NCI-H526 (cell line): ENCODE measurements around the gene COL9A1.
A peak's percentile ranks its signal among the peaks of the same experiment; 100 is the strongest.

Experiments used
- DNase-seq, 2 experiments: peaks; one replicate each; lab custom pipeline; 2025; lab: John Stamatoyannopoulos, UW

The COL9A1 gene

GRCh38 chr6:70289299-70289698 lies 13.6 kb downstream of the COL9A1 start:
- peak in 1 of 2 experiments; percentile 4 for DNase-seq

DNA sequence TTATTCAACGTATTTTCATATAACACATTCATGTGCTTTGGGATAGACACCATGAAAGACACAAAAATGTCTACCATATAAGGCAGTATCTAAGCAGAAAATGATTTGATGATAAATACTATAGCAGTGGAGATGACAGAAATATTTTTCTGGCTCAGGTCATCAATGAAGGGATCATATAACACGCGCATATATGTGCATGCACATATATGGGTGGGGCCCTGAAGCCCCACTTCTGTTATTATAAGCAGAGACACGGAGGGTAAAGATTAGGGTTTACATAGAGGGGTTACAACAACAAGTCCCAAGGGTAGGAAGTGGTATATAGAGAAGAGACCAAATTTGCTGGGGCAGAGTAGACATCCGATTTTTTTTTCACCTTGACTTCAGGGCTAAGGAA lies 16.0 kb downstream of the COL9A1 start:
- DNase-seq = no peak

DNA sequence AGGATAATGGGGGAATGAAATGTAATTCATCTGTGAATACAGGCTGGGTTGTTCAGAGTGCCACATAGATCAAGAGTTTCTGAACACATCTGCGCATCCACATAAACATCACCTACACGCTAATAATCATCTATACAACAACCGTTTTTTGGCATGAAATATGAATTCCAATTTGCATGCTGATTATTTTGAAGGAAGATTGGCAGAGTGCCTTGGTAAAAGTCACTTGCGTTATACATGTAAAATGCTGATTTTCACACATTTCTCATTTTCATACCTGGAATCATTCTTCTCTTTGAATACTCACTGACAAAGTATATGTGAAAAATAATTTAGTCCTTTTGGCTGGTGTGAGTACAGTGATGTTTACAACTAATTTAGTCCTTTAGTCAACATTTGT lies 17.7 kb downstream of the COL9A1 start:
- DNase-seq = no peak

DNA sequence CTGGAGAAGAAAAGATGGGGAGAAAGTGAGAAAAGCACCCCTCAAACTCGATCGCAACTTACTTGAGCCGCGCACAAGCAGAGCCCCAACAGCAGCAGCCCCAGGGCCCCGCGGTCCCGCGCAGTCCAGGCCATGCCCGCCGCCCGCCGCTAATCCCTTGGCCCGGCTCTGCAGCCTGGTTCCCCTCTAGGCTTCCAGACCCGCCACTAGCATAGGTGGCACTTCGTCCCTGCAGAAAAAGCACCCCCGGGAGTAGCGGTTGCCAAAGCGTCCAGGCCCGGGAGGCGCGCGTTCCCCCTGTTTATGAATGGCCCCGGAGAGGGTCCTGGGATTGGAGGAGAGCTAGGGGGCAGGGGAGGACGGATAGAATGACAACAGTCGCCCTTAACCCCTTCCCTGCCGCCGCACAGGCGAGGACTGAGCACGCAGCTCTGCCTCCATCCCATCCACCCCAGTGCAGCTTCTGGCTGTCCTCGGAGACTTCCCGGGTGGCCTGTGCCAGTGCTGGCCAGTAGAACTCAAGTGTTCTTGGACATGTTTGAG lies 19.9 kb downstream of the COL9A1 start:
- no peak for DNase-seq

DNA sequence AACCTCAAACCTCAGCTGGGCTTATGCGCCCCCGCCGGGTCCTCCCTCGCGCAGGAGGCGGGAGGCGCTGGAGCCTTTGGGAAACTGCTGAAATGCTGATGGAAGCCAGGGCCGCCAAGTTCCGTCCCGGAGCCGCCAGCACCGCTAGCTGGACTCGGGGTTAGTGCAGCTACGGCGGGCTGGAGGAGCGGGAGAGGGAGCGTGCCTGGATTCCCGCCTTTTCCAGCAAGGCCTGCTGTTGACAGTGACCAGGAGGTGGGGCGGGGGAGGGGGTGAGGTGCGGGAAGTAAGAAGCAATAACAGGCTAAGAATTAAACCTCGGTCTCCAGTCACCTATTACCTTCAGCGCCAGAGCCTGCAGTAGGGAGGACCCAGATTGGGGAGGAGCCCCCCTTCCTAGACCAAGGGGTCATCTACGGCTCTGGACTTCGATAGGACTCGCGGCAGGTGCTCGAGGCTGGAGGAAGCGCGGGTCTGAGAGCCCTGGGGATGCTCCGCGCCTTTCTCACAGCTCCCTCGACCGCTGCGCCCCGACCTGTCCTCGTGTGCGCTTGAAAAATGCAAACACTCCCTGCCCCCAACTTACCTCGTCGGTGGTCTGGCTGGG lies 20.5 kb downstream of the COL9A1 start:
- peak in 1 of 2 experiments; percentile 3 for DNase-seq

DNA sequence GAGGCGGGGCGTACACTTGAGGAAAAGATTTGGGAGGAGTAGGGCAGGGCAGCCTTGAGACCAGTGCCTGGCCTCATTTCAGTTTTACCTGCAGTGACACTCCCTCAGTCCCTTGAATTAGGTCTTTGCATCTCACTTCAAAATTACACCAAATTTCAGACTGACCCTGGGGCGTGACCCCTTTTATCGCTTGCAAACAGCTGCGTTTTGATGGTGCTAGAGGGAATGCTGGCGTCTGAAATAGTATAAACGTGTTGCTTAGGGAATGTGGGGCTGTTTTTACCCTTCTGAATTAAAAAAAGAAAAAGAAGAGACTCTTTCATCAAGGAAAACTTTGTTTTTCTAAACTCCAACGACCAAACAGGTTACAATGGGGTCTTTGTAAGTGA lies 21.0 kb downstream of the COL9A1 start:
- DNase-seq = no peak

- no peak for DNase-seq
These were observed 22.5 kb downstream of the COL9A1 start for GRCh38 chr6:70280400-70280853.

GRCh38 chr6:70277470-70277869 lies 25.4 kb downstream of the COL9A1 start:
- no peak for DNase-seq

- DNase-seq = no peak
These were observed 28.5 kb downstream of the COL9A1 start for GRCh38 chr6:70274338-70274737.

- DNase-seq = no peak
These were observed 30.8 kb downstream of the COL9A1 start for GRCh38 chr6:70272071-70272470.

- DNase-seq = no peak
These were observed 32.4 kb downstream of the COL9A1 start for GRCh38 chr6:70270287-70271005.

DNA sequence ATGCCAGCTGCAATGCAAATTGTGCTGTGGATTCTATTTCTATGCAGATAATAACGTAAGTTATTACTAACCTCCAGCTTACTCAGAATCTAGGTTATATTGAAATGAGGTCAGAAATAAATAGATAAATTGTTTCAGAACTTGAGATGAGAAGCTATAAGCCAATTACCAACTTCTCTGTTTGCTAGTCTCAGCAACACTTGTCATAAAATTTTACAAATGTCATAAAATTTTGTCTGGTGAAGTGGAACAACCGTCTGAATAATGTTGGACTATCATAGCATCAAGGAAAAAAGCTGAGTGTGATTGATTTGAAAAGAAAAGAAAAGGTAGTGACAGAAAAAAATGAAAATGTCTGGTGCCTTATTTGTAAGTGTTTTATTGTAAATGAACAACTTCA lies 36.7 kb downstream of the COL9A1 start:
- DNase-seq = peak; percentile 72 to 74

- DNase-seq = no peak
These were observed 38.6 kb downstream of the COL9A1 start for GRCh38 chr6:70264306-70264705.

- no peak for DNase-seq
These were observed 44.4 kb downstream of the COL9A1 start for GRCh38 chr6:70258483-70258882.

DNA sequence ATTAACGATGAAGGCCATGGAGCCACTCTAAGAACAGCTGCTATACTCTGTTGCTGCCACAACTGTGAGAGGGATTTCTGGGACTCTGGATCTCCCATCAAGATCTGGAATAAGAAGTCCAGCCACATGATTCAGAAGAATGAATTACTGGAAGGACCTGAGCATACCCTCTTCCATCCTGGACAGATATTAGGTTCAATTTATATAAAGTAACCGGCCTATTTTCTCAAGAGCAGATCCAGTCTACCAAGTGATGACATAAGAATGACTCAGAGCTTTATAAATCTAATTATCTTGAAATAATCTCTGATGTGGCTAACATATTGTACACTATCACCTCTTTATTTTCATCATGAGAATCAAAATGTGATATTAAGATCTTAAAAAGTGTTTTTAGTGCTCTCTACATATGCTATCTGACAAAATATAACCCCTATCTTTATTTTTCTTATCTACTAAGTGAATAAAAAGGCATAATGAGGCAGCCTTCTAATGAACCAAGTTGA lies 45.1 kb downstream of the COL9A1 start:
- no peak for DNase-seq

GRCh38 chr6:70254784-70255183 lies 48.1 kb downstream of the COL9A1 start:
- no peak for DNase-seq

DNA sequence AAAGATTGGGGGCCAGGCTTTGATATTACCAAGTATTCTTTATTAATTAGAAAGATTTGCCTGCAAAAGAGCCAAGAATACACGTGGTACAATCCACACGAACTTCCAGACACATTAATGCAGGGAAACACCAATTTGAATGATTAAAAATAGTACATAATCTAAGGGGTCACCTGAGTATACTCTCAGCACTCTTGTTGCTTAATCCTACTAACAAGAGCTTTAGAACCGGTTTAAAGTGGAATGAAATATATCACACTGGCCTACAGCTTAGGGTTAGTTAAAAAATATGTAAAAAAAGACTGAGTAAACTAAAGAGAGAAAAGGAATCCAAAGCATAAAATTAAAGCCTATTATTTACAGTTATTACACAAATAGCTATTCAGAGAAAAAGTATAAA lies 49.0 kb downstream of the COL9A1 start:
- no peak for DNase-seq

DNA sequence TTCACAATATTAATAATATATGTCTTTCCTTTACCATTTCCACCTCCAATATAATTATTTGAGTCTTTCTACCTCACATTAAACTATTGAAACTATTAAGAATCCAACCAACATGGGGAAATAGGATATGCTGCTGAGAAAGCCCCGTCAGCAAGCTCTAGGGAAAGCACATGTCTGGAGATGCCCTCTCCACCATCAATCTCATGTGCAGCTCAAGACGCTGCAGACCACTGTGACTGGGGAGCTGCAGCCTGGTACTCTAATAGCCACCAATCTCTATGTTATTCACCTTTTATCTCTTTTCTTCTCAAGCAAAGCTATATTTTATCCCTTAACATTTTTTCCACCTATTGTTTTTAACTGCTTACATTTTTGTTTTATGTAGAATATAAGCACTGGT lies 50.3 kb downstream of the COL9A1 start:
- no peak for DNase-seq

DNA sequence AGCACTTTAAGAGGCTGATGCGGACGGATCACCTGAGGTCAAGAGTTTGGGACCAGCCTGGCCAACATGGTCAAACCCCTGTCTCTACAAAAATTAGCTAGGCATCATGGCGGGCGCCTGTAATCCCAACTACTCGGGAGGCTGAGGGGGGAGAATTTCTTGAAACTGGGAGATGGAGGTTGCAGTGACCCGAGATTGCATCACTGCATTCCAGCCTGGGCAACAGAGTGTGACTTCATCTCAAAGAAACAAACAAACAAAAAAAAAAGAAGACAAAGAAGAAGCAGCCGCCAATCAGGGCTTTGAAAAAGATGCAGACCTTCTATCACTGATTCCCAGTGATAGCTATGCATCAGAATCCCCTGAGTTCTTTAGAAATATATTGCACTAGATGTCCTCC lies 56.8 kb downstream of the COL9A1 start:
- DNase-seq = no peak

DNA sequence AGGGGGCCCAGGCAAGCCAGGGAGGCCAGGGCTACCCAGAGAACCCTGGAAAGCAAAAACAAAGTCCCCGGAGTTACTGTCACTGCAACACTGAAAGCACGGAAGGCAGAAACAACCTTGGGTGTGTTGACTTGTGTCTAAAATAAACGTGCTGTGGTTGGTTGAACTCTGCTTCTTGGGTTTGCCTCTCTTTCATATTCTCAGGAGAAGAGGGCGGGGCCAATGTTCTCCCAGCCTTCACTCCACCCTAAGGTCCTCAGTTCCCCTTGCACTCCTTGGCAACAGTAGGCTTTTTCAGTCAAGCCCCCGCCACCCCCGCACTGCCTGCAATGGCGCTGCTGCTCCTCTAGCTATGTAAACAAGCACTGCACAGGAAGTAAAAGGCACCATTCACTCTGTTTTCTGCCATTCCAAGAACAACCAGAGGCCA lies 60.9 kb downstream of the COL9A1 start:
- DNase-seq = peak in 1 of 2 experiments; percentile 15

DNA sequence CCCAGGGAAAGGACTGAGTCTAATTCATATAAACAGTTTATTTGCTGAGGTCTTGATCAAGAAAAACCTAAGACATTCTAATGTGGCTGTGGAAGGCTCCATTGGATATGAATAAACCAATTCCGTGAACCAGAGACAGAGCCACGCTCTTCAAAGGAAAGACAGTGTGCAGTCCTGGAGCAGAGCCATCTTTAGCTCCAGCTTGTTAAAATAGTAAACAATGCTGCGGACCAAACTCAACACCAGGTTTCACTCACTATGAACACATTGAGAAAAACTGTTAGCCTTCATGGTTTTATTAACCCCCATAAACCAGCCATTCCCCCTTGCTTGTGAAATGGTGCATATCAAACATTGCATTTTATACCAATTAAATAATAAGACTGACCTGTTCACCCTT lies 61.9 kb downstream of the COL9A1 start:
- no peak for DNase-seq

DNA sequence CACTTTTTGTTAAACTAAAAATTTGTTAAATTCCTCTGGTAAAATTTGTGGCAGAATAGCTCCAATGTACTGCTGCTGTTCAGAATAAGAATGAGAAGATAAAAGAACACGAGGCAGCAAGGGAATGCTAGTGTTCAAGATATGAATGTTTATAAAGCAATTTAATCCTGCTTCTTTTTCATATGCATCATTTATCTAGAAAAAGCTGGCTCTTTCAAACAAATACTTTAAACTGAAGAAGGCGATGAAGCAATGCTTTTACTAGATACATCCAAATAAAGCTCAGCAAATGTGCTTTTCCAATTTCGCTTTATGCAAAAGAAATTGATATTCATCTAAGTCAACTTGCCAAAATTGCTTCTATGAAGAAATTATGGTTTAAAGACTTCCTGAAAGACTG lies 66.5 kb downstream of the COL9A1 start:
- no peak for DNase-seq

DNA sequence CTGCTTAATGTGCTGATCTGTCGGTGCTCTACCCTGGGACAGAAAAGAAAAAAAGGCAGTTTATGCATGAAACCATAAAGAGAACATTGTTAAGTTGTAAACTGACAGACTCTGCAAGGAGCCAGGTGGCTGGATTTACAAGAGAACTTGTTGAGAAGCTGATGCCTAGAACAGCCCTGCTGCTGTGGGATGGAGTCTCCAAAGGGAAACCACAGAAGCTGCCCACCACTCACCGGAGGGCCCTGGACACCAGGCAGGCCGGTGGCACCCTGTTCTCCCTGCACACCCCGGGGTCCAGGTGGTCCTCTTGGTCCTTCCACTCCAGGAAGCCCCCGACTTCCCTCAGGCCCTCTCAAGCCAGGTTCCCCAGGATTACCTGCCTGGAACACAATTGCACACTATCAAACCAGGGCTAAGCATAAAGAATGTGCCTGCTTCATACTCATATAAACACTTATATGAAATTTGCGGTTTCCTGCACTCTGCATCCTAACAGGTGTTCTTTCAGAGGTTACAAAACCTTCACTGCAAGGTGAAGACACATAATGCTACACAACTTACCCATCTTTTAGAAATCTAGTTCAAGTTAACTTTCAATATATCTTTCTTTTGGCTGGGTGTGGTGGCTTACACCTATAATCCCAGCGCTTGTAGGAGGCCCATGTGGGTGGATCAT lies 68.2 kb downstream of the COL9A1 start:
- peak; percentile 6 to 37 for DNase-seq
